Liver (tissue), 9 donors: ENCODE results near the gene TUBA4B. TPM values are rescaled to one million over a fixed set of nuclear protein-coding genes. Genes with fewer than 3 reads are reported as not detected.

Experiments
- DNase-seq: peaks from one replicate; pipeline ENCODE4 v3.0.0-alpha.2; 2017; ENCODE audit warnings: low spot score
- H3K27ac ChIP-seq, 2 donors: one replicate each; pipeline ENCODE4 v1.7.0; 2013; ENCODE audit warnings: inconsistent platforms in 2 of 2, low read length in 2 of 2, control low read depth in 1 of 2, low read depth in 1 of 2, mild to moderate bottlenecking in 1 of 2
- H3K27me3 ChIP-seq, 4 donors: one replicate each; pipeline versions ENCODE4 v1.6.1 to v1.7.0; 2013; ENCODE audit warnings: low read length in 3 of 4, inconsistent platforms in 1 of 4, mild to moderate bottlenecking in 1 of 4, moderate library complexity in 1 of 4; ENCODE audit not compliant: control insufficient read depth in 4 of 4, insufficient read depth in 4 of 4
- H3K36me3 ChIP-seq, 4 donors: one replicate each; pipeline versions ENCODE4 v1.6.1 to v1.7.0; 2013; ENCODE audit warnings: low read length in 3 of 4, mild to moderate bottlenecking in 3 of 4, low read depth in 1 of 4, moderate library complexity in 1 of 4; ENCODE audit not compliant: control insufficient read depth in 4 of 4, insufficient read depth in 3 of 4
- H3K4me1 ChIP-seq, 4 donors: one replicate each; pipeline versions ENCODE4 v1.6.1 to v1.7.0; 2013; ENCODE audit warnings: low read length in 3 of 4, mild to moderate bottlenecking in 3 of 4, moderate library complexity in 1 of 4; ENCODE audit not compliant: control insufficient read depth in 4 of 4, insufficient read depth in 4 of 4
- H3K4me3 ChIP-seq, 3 donors: one replicate each; pipeline versions ENCODE4 v1.6.1 to v1.7.0; 2013; ENCODE audit warnings: low read length in 3 of 3, control low read depth in 1 of 3, low read depth in 1 of 3, mild to moderate bottlenecking in 1 of 3
- H3K9ac ChIP-seq, 2 donors: one replicate each; pipeline ENCODE4 v1.7.0; 2013; ENCODE audit warnings: low read length in 2 of 2, mild to moderate bottlenecking in 2 of 2, moderate library complexity in 2 of 2, control low read depth in 1 of 2, low read depth in 1 of 2
- H3K9me3 ChIP-seq, 4 donors: one replicate each; pipeline versions ENCODE4 v1.6.1 to v1.7.0; 2013; ENCODE audit warnings: low read length in 3 of 4; ENCODE audit not compliant: control insufficient read depth in 4 of 4
- EGR1 ChIP-seq, 2 donors: IDR thresholded peaks; 2 replicates each; pipeline ENCODE4 v1.6.1; 2016 to 2018; ENCODE audit warnings: antibody characterized with exemption in 2 of 2, low read depth in 2 of 2
- FOXA1 ChIP-seq: IDR thresholded peaks from 2 replicates; pipeline ENCODE4 v1.6.1; 2016; ENCODE audit warnings: antibody characterized with exemption
- FOXA2 ChIP-seq: IDR thresholded peaks from 2 replicates; pipeline ENCODE4 v1.6.1; 2016; ENCODE audit warnings: antibody characterized with exemption
- GABPA ChIP-seq, 2 donors: IDR thresholded peaks in 1 of 2; conservative IDR thresholded peaks in 1 of 2; 2 replicates each; pipeline ENCODE4 v1.6.1; 2016; ENCODE audit warnings: antibody characterized with exemption in 2 of 2, mild to moderate bottlenecking in 1 of 2, moderate library complexity in 1 of 2
- HNF4A ChIP-seq, 2 donors: conservative IDR thresholded peaks; 2 replicates each; pipeline ENCODE4 v1.6.1; 2016; ENCODE audit warnings: antibody characterized with exemption in 2 of 2, mild to moderate bottlenecking in 2 of 2
- HNF4G ChIP-seq: IDR thresholded peaks from 2 replicates; pipeline ENCODE4 v1.6.1; 2016; ENCODE audit warnings: antibody characterized with exemption
- JUND ChIP-seq, 2 donors: IDR thresholded peaks; 2 replicates each; pipeline ENCODE4 v1.6.1; 2016; ENCODE audit warnings: antibody characterized with exemption in 2 of 2
- NR2F2 ChIP-seq: IDR thresholded peaks from 2 replicates; pipeline ENCODE4 v1.6.1; 2016; ENCODE audit warnings: antibody characterized with exemption
- RAD21 ChIP-seq, 2 donors: IDR thresholded peaks; 2 replicates each; pipeline ENCODE4 v1.6.1; 2016; ENCODE audit warnings: antibody characterized with exemption in 2 of 2, mild to moderate bottlenecking in 2 of 2
- RXRA ChIP-seq, 2 donors: IDR thresholded peaks; 2 replicates each; pipeline ENCODE4 v1.6.1; 2017 to 2018; ENCODE audit warnings: antibody characterized with exemption in 2 of 2, mild to moderate bottlenecking in 1 of 2
- SP1 ChIP-seq: IDR thresholded peaks from 2 replicates; pipeline ENCODE4 v1.6.1; 2018; ENCODE audit warnings: antibody characterized with exemption, mild to moderate bottlenecking
- TAF1 ChIP-seq: conservative IDR thresholded peaks from 2 replicates; pipeline ENCODE4 v1.6.1; 2016; ENCODE audit warnings: antibody characterized with exemption, mild to moderate bottlenecking
- YY1 ChIP-seq: IDR thresholded peaks from 2 replicates; pipeline ENCODE4 v1.6.1; 2016; ENCODE audit warnings: antibody characterized with exemption, mild to moderate bottlenecking
- WGBS: extraction: QIAGEN DNeasy Blood & Tissue Kit; methylation state at CpG from one replicate; pipeline ENCODE4 v1.1.7; 2013; 5-methylcytosine and 5-hydroxymethylcytosine counted together
- polyA plus RNA-seq, 2 donors: library from polyadenylated mRNA; stranded (reverse) in 1 of 2; unstranded in 1 of 2; fragments of 200-250 nt in 1 of 2; fragments of >200 nt in 1 of 2; fragmentation: Nextera tagmentation in 1 of 2; extraction: Ambion mirVana in 1 of 2; gene quantifications; one replicate each; pipeline versions ENCODE4 v1.2.1 to v1.2.3, GENCODE V29; 2013 to 2015
- total RNA-seq, 2 donors: library from RNA; depleted of rRNA; stranded (reverse); fragments of >200 nt; gene quantifications; one replicate each; pipeline ENCODE4 v1.2.3, GENCODE V29; 2014
- TF ChIP-seq, protein P1 (sequence below): IDR thresholded peaks from 2 replicates; pipeline ENCODE4 v1.6.1; 2016; ENCODE audit warnings: antibody characterized with exemption
- TF ChIP-seq, protein P2 (sequence below): IDR thresholded peaks from 2 replicates; pipeline ENCODE4 v1.6.1; 2016; ENCODE audit warnings: antibody characterized with exemption
- TF ChIP-seq, protein P3 (sequence below): IDR thresholded peaks from 2 replicates; pipeline ENCODE4 v1.6.1; 2016; ENCODE audit warnings: antibody characterized with exemption
- TF ChIP-seq, protein P4 (sequence below): fragments of 150-350 bp; IDR thresholded peaks from 2 replicates; pipeline ENCODE4 v1.5.1; 2017; ENCODE audit warnings: improper control_type of control experiment, low read depth, low read length; ENCODE audit not compliant: missing input control
- donor health status: healthy.
- donor health status: healthy.
- donor health status: healthy.
- donor health status: healthy.
- donor health status: healthy.

The TUBA4B gene
- total and polyA plus RNA-seq, 4 donors, result 0.08 to 0.20 (median 0.19) TPM; not detected in 1

DNA sequence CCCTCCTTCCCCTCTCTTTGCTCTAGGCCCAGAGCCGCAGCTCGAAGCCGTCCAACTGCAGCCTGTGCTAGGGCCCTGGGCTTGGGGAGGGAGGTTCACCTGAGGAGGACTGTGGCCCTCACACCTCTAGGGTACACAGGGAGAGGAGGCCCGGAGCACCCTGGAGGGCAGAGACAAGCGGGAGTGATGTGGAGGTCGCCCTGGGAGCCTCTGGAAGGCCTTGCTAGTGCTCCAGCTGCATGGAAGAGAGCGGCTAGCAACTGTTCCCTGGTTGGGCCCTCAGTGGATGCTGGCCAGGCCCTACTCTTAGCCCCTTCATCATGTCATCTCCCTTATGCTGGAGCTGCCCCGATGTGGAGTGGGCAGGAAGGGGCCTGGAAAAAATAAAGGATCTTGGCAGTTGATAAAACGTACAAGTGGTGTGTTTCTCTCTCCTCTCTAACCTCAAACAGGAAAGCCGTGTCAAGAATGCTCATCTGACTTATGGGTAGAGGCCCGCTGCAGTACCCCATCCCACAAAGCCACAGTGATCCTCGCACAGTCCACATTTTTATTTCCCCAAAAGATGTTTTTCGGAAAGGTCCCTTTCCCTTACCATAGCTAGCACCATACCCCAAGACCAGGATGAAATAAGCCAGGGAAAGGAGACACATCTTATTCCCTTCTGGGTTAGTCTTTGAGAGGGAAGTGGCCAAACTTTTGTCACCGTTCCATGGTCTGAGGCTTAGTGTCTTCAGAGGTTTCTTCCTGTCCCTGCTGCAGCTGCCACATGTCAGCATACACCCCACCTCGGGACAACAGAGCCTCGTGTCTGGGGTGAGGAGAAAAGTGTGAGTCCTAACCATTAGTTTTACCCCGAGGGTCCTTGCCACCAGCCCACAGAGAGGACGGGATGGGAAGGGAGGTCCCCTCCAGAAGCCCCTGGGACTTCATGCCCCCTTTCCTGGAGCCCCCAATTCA lies 43.5 kb upstream of the TUBA4B start:
- Histone ChIP-seq H3K4me1 (peaks cover 3 to 26% (median 23%) of the 10 kb centered on the region in 4 donors), H3K27ac (no peak overlapping the region), H3K9ac (no peak overlapping the region), H3K9me3 (no peaks in the 10 kb centered on the region), H3K27me3 (no peaks in the 10 kb centered on the region), H3K36me3 (peaks cover 11 to 33% (median 13%) of the 10 kb centered on the region in 4 donors), H3K4me3 (no peak overlapping the region)
- no peak for DNase-seq
- WGBS, result 87% methylated on average over 18 of the region's 18 CpGs
- TF ChIP-seq, protein P1, sequence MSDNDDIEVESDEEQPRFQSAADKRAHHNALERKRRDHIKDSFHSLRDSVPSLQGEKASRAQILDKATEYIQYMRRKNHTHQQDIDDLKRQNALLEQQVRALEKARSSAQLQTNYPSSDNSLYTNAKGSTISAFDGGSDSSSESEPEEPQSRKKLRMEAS, result no peak
- TF ChIP-seq HNF4G, result no peak
- TF ChIP-seq GABPA (IDR thresholded peaks at IDR 0.05 in 1 of 2, conservative IDR thresholded peaks at IDR 0.05 in 1 of 2), result no peak
- no peak for TF ChIP-seq YY1
- TF ChIP-seq NR2F2, result no peak
- TF ChIP-seq SP1, result no peak
- no peak for TF ChIP-seq RAD21 (IDR thresholded peaks at IDR 0.05)
- TF ChIP-seq, protein P2, sequence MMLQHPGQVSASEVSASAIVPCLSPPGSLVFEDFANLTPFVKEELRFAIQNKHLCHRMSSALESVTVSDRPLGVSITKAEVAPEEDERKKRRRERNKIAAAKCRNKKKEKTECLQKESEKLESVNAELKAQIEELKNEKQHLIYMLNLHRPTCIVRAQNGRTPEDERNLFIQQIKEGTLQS, result no peak
- no peak for TF ChIP-seq TAF1
- TF ChIP-seq, protein P3, sequence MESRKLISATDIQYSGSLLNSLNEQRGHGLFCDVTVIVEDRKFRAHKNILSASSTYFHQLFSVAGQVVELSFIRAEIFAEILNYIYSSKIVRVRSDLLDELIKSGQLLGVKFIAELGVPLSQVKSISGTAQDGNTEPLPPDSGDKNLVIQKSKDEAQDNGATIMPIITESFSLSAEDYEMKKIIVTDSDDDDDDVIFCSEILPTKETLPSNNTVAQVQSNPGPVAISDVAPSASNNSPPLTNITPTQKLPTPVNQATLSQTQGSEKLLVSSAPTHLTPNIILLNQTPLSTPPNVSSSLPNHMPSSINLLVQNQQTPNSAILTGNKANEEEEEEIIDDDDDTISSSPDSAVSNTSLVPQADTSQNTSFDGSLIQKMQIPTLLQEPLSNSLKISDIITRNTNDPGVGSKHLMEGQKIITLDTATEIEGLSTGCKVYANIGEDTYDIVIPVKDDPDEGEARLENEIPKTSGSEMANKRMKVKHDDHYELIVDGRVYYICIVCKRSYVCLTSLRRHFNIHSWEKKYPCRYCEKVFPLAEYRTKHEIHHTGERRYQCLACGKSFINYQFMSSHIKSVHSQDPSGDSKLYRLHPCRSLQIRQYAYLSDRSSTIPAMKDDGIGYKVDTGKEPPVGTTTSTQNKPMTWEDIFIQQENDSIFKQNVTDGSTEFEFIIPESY, result no peak
- TF ChIP-seq, protein P4, sequence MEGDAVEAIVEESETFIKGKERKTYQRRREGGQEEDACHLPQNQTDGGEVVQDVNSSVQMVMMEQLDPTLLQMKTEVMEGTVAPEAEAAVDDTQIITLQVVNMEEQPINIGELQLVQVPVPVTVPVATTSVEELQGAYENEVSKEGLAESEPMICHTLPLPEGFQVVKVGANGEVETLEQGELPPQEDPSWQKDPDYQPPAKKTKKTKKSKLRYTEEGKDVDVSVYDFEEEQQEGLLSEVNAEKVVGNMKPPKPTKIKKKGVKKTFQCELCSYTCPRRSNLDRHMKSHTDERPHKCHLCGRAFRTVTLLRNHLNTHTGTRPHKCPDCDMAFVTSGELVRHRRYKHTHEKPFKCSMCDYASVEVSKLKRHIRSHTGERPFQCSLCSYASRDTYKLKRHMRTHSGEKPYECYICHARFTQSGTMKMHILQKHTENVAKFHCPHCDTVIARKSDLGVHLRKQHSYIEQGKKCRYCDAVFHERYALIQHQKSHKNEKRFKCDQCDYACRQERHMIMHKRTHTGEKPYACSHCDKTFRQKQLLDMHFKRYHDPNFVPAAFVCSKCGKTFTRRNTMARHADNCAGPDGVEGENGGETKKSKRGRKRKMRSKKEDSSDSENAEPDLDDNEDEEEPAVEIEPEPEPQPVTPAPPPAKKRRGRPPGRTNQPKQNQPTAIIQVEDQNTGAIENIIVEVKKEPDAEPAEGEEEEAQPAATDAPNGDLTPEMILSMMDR, result no peak
- no peak for TF ChIP-seq EGR1 (IDR thresholded peaks at IDR 0.05; ENCODE audit: low read depth in 2 of 2)
- no peak for TF ChIP-seq RXRA (IDR thresholded peaks at IDR 0.05)
- TF ChIP-seq HNF4A (conservative IDR thresholded peaks at IDR 0.05), result no peak

DNA sequence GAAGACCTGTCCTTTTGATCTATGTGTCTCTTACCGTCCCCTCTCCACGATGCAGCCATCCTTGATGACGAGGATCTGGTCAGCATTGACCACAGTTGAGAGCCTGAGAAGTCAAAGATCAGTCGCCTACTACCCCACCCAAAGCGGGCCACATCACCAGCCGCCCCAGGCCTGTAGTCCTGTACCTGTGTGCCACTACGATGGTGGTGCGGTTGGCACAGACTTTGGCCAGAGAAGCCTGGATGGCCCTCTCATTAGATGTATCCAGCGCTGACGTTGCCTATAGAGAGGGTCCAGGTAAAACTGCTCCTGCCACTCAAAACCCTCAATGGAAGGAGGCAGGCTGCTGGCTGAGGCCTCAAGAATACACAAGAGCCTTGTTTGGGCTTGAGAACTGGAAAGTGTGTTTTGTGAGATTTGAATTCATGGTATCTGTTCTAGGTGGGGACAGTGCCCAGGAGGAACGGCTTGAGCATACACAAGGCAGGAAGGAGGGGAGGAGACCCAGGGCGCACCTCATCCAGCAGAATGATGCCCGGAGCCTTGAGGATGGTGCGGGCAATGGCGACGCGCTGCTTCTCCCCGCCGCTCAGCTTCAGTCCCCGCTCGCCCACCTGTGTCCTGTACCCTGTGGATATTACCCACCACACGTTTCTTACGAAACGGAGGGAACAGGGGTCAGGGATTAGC lies 42.7 kb upstream of the TUBA4B start:
- H3K4me3 ChIP-seq, result no peak overlapping the region
- no peak overlapping the region for H3K9ac ChIP-seq
- no peaks in the 10 kb centered on the region for H3K27me3 ChIP-seq
- peak; percentile 27 for DNase-seq
- H3K36me3 ChIP-seq, result peaks cover 11 to 37% (median 15%) of the 10 kb centered on the region in 4 donors
- no peaks in the 10 kb centered on the region for H3K9me3 ChIP-seq
- 95% methylated on average over 24 of the region's 24 CpGs for WGBS
- H3K4me1 ChIP-seq, result peaks cover 3 to 26% (median 23%) of the 10 kb centered on the region in 4 donors
- no peak overlapping the region for H3K27ac ChIP-seq
- TF ChIP-seq, protein P1, result no peak
- TF ChIP-seq FOXA1 (no peak), GABPA (IDR thresholded peaks at IDR 0.05 in 1 of 2, conservative IDR thresholded peaks at IDR 0.05 in 1 of 2) (no peak), NR2F2 (no peak), TAF1 (no peak), HNF4A (conservative IDR thresholded peaks at IDR 0.05) (no peak), RXRA (IDR thresholded peaks at IDR 0.05) (no peak), SP1 (no peak), EGR1 (IDR thresholded peaks at IDR 0.05; ENCODE audit: low read depth in 2 of 2) (no peak), FOXA2 (no peak), JUND (IDR thresholded peaks at IDR 0.05) (no peak), RAD21 (IDR thresholded peaks at IDR 0.05) (no peak), HNF4G (no peak)
- TF ChIP-seq, protein P4, result no peak
- TF ChIP-seq, protein P3, result no peak
